Upper lobe of right lung (tissue), 1 donor: ENCODE measurements around the gene HAPLN3. TPM values are rescaled to one million over a fixed set of nuclear protein-coding genes. Genes with fewer than 3 reads are reported as not detected.

Source experiments
- ATAC-seq: fragments of 200-7000 bp; cut with Tn5 transposase; one replicate; pipeline ENCODE4 v1.9.1; 2020; ENCODE audit warnings: mild to moderate bottlenecking, moderate library complexity
- DNase-seq: peaks from one replicate; pipeline ENCODE4 v3.0.0-alpha.2; 2020
- H3K27ac ChIP-seq: fragments of 200-600 bp; one replicate; pipeline ENCODE4 v1.8.0; 2022
- H3K27me3 ChIP-seq: fragments of 200-600 bp; one replicate; pipeline ENCODE4 v1.8.0; 2022; ENCODE audit warnings: mild to moderate bottlenecking
- H3K36me3 ChIP-seq: fragments of 200-600 bp; one replicate; pipeline ENCODE4 v1.8.0; 2022
- H3K4me1 ChIP-seq: fragments of 200-600 bp; one replicate; pipeline ENCODE4 v1.8.0; 2022
- H3K4me3 ChIP-seq: fragments of 200-600 bp; one replicate; pipeline ENCODE4 v1.8.0; 2022; ENCODE audit warnings: mild to moderate bottlenecking
- H3K9me3 ChIP-seq: fragments of 200-600 bp; one replicate; pipeline ENCODE4 v1.8.0; 2022
- CTCF ChIP-seq: fragments of 200-600 bp; IDR thresholded peaks from one replicate; pipeline ENCODE4 v1.8.0; 2022; ENCODE audit warnings: antibody characterized with exemption
- intact Hi-C: fragments of 100-400 bp; cut with DNase I; formaldehyde crosslinking; loops from one replicate; pipeline ENCODE4 v1.11.0; 2022
- total RNA-seq: library from RNA; stranded (reverse); fragmentation: NEBNext Ultra II Directional; extraction: Animal tissue kit (Norgen Biotek cat#: 25700); gene quantifications from one replicate; pipeline ENCODE4 v1.2.1, GENCODE V29; 2021
- donor health status: DM: no; HTN: yes; CAD: no; lungs with severe emphysema.

Gene HAPLN3
- total RNA-seq, 1 donor from 2014 or later: 4.6 TPM

- ATAC-seq: no peak
- intact Hi-C loops: no loop called here
Observed at GRCh38 chr15:88844749-88845386, 50.5 kb downstream of the HAPLN3 start.

GRCh38 chr15:88843334-88843733, 52.0 kb downstream of the HAPLN3 start:
- Histone ChIP-seq H3K4me1 (no peaks in the 10 kb centered on the region), H3K4me3 (no peak overlapping the region), H3K27me3 (no peaks in the 10 kb centered on the region), H3K36me3 (no peaks in the 10 kb centered on the region), H3K27ac (no peak overlapping the region), H3K9me3 (no peaks in the 10 kb centered on the region)
- intact Hi-C loops: no loop called here
- DNase-seq: no peak
- no peak for ATAC-seq
- TF ChIP-seq CTCF: no peak

More at GRCh38 chr15:88844749-88845386, 50.5 kb downstream of the HAPLN3 start:
- Histone ChIP-seq H3K27me3 (no peaks in the 10 kb centered on the region), H3K4me3 (no peak overlapping the region), H3K4me1 (no peaks in the 10 kb centered on the region), H3K9me3 (no peaks in the 10 kb centered on the region), H3K36me3 (no peaks in the 10 kb centered on the region), H3K27ac (no peak overlapping the region)
- TF ChIP-seq CTCF: no peak
- no peak for DNase-seq

GRCh38 chr15:88842156-88842555, 53.2 kb downstream of the HAPLN3 start:
- Histone ChIP-seq H3K27ac (no peak overlapping the region), H3K27me3 (no peaks in the 10 kb centered on the region), H3K36me3 (no peaks in the 10 kb centered on the region), H3K4me1 (no peaks in the 10 kb centered on the region), H3K9me3 (no peaks in the 10 kb centered on the region), H3K4me3 (no peak overlapping the region)
- intact Hi-C loops: no loop called here
- TF ChIP-seq CTCF: no peak
- ATAC-seq (no peak), DNase-seq (no peak)

GRCh38 chr15:88841236-88841635, 54.1 kb downstream of the HAPLN3 start:
- no peak for DNase-seq
- no peak for TF ChIP-seq CTCF
- intact Hi-C loops: no loop called here

GRCh38 chr15:88839961-88840360, 55.4 kb downstream of the HAPLN3 start:
- no peak for TF ChIP-seq CTCF
- no peaks in the 10 kb centered on the region for H3K27me3 ChIP-seq
- H3K36me3 ChIP-seq: no peaks in the 10 kb centered on the region
- no peaks in the 10 kb centered on the region for H3K4me1 ChIP-seq
- DNase-seq: no peak
- no peak overlapping the region for H3K4me3 ChIP-seq
- ATAC-seq: no peak
- no peaks in the 10 kb centered on the region for H3K9me3 ChIP-seq
- H3K27ac ChIP-seq: no peak overlapping the region
- intact Hi-C loops: no loop called here

More at GRCh38 chr15:88841236-88841635, 54.1 kb downstream of the HAPLN3 start:
- ATAC-seq: no peak
- no peaks in the 10 kb centered on the region for H3K27me3 ChIP-seq
- H3K36me3 ChIP-seq: no peaks in the 10 kb centered on the region
- no peak overlapping the region for H3K27ac ChIP-seq
- no peak overlapping the region for H3K4me3 ChIP-seq
- H3K4me1 ChIP-seq: no peaks in the 10 kb centered on the region
- no peaks in the 10 kb centered on the region for H3K9me3 ChIP-seq

- no peak overlapping the region for H3K4me3 ChIP-seq
- H3K4me1 ChIP-seq: no peaks in the 10 kb centered on the region
- no peaks in the 10 kb centered on the region for H3K36me3 ChIP-seq
- ATAC-seq (no peak), DNase-seq (no peak)
- H3K27ac ChIP-seq: no peak overlapping the region
- no peak for TF ChIP-seq CTCF
- intact Hi-C loops: no loop called here
- no peaks in the 10 kb centered on the region for H3K9me3 ChIP-seq
- no peaks in the 10 kb centered on the region for H3K27me3 ChIP-seq
Observed at GRCh38 chr15:88839146-88839545, 56.2 kb downstream of the HAPLN3 start.
